Prostate gland (tissue), 2 donors: ENCODE data around the gene LAS1L. TPM values are rescaled to one million over a fixed set of nuclear protein-coding genes. Genes with fewer than 3 reads are reported as not detected.

ENCODE experiments used
- DNase-seq: peaks from one replicate; pipeline ENCODE4 v3.0.0-alpha.2; 2019; ENCODE audit warnings: low spot score
- H3K27ac ChIP-seq, 2 donors: fragments of 200-600 bp; sonication (generic); 2 replicates each; pipeline ENCODE4 v1.5.1; 2017 to 2019
- H3K27me3 ChIP-seq: fragments of 200-600 bp; sonication (generic); replicated peaks from 2 replicates; pipeline ENCODE4 v1.5.1; 2019; ENCODE audit not compliant: insufficient read depth
- H3K36me3 ChIP-seq, 2 donors: fragments of 200-600 bp; sonication (generic); 1 replicate in 1 of 2; 2 replicates in 1 of 2; pipeline versions ENCODE4 v1.5.1 to v1.8.1; 2017 to 2019
- H3K4me1 ChIP-seq: fragments of 200-600 bp; sonication (generic); replicated peaks from 2 replicates; pipeline ENCODE4 v1.5.1; 2019
- H3K4me3 ChIP-seq, 2 donors: fragments of 200-600 bp; sonication (generic); 2 replicates each; pipeline ENCODE4 v1.5.1; 2017 to 2019
- H3K9me3 ChIP-seq: fragments of 200-600 bp; sonication (generic); 2 replicates; pipeline ENCODE4 v1.5.1; 2017
- POLR2A ChIP-seq: fragments of 450-650 bp; IDR thresholded peaks from one replicate; pipeline ENCODE4 v1.6.1; 2016; ENCODE audit warnings: antibody characterized with exemption, mild to moderate bottlenecking
- POLR2AphosphoS5 ChIP-seq: sonication (generic); formaldehyde crosslinking; IDR thresholded peaks from one replicate; pipeline ENCODE4 v1.6.1; 2017; ENCODE audit warnings: antibody characterized with exemption
- WGBS: methylation state at CpG from one replicate; pipeline ENCODE4 v1.1.5; 2018; 5-methylcytosine and 5-hydroxymethylcytosine counted together
- intact Hi-C: fragments of 100-400 bp; cut with DNase I; formaldehyde crosslinking; loops from one replicate; pipeline ENCODE4 v1.14.2; 2022
- total RNA-seq, 2 donors: library from RNA; depleted of rRNA; stranded (reverse); fragments of >200 nt; gene quantifications; one replicate each; pipeline ENCODE4 v1.1.0, GENCODE V29; 2016
- TF ChIP-seq, protein P1 (sequence below), 4 experiments: fragments of 200-600 bp in 2 of 4; fragments of 450-650 bp in 2 of 4; sonication (generic) in 2 of 4; IDR thresholded peaks; 1 replicate in 3 of 4; 2 replicates in 1 of 4; pipeline ENCODE4 v1.5.1; 2016 to 2019; ENCODE audit warnings: antibody characterized with exemption in 4 of 4, mild to moderate bottlenecking in 2 of 4, moderate library complexity in 2 of 4

Gene LAS1L
- total RNA-seq, 2 donors from 2014 or later: 23.5 to 57.3 TPM

GRCh38 chrX:65476564-65476963, 58.0 kb downstream of the LAS1L start:
- no peaks in the 10 kb centered on the region for H3K9me3 ChIP-seq
- intact Hi-C loops: no loop called here
- no peaks in the 10 kb centered on the region for H3K4me1 ChIP-seq
- DNase-seq: no peak
- 93% methylated on average over 2 of the region's 2 CpGs for WGBS
- H3K27ac ChIP-seq: no peak overlapping the region
- TF ChIP-seq POLR2A (no peak), POLR2AphosphoS5 (no peak)
- TF ChIP-seq, protein P1, sequence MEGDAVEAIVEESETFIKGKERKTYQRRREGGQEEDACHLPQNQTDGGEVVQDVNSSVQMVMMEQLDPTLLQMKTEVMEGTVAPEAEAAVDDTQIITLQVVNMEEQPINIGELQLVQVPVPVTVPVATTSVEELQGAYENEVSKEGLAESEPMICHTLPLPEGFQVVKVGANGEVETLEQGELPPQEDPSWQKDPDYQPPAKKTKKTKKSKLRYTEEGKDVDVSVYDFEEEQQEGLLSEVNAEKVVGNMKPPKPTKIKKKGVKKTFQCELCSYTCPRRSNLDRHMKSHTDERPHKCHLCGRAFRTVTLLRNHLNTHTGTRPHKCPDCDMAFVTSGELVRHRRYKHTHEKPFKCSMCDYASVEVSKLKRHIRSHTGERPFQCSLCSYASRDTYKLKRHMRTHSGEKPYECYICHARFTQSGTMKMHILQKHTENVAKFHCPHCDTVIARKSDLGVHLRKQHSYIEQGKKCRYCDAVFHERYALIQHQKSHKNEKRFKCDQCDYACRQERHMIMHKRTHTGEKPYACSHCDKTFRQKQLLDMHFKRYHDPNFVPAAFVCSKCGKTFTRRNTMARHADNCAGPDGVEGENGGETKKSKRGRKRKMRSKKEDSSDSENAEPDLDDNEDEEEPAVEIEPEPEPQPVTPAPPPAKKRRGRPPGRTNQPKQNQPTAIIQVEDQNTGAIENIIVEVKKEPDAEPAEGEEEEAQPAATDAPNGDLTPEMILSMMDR (IDR thresholded peaks at IDR 0.05): no peak
- no peaks in the 10 kb centered on the region for H3K27me3 ChIP-seq
- H3K36me3 ChIP-seq: no peaks in the 10 kb centered on the region
- H3K4me3 ChIP-seq: no peak overlapping the region

DNA sequence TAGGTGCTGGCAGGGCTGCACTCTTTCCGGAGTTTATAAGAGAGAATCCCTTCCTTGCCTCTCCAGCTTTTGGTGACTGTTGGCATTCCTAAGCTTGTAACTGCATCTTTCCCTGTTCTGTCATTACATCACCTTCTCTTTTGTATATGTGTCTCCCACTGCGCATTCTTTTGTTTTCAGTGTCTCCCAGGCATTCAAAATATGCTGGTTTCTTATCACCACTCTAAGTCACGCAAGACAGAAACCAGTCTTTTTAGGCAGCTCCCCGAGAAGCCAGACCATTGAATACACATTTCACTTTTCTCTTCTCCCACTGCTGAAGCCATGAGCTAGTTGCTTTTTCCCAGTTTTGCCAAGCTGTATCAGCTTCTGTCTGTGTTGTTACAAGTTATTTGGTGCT, 71.0 kb downstream of the LAS1L start:
- intact Hi-C loops: no loop called here
- Histone ChIP-seq H3K36me3 (no peaks in the 10 kb centered on the region), H3K27me3 (no peaks in the 10 kb centered on the region), H3K27ac (no peak overlapping the region), H3K4me1 (no peaks in the 10 kb centered on the region), H3K9me3 (no peaks in the 10 kb centered on the region), H3K4me3 (no peak overlapping the region)
- WGBS: 17% methylated on average over 4 of the region's 4 CpGs
- DNase-seq: no peak
- TF ChIP-seq, protein P1 (IDR thresholded peaks at IDR 0.05): no peak
- no peak for TF ChIP-seq POLR2A
- no peak for TF ChIP-seq POLR2AphosphoS5

Other genes starting within 250 kb of the LAS1L start
- gene MSN, start 132.9 kb upstream of the LAS1L start, total RNA-seq: 100 to 1,000 TPM in 1 of 2 donors, 10 to 100 TPM in 1; 53.6 to 116 TPM